HG02870 (cell line): ENCODE data around the gene PEX10.

Experiments used
- ATAC-seq: cut with Tn5 transposase; IDR thresholded peaks from one replicate; pipeline ENCODE4 v1.9.1; 2021; ENCODE audit warnings: mild to moderate bottlenecking, moderate library complexity; ENCODE audit not compliant: unreplicated experiment

PEX10 gene

DNA sequence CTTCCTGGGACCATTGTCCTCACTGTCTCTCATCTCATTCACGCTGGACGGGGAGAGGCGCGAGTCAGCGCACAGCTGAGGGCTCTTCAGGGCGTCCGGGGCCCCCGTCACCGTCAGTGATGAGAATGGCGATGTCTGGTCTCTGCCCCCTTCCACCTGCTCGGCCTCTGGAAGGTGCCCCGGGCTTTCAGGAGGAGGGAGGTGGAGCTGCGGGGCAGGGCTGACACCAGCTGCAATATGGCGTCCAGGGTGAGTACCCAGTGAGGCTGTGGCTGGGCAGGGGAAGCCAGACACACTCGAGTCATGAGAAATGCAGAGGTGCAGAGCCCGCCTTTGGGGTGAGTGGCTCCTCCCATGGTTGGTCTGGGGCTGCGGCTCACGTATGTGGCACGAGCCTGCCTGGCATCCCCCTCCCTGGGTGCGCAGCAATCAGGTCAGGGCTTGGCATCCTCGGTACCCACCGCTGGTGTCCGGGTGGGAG, 36.1 kb downstream of the PEX10 start:
- no peak for ATAC-seq

DNA sequence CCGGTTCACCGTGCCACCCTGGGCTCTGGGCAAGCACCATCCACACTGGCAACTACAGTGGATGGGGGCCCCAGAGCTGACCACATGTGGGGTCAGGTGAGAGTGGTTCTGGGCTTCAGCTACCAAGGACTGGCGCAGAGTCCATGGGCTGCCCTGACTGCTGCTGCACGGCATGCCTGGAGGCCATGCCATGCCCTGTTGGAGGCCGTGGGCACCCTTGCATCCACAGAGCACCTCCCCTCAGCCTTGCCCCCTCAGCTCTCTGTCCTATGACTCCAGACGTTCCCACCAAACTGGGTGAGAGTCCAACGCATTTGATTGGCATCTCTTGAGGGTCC, 36.5 kb downstream of the PEX10 start:
- no peak for ATAC-seq

DNA sequence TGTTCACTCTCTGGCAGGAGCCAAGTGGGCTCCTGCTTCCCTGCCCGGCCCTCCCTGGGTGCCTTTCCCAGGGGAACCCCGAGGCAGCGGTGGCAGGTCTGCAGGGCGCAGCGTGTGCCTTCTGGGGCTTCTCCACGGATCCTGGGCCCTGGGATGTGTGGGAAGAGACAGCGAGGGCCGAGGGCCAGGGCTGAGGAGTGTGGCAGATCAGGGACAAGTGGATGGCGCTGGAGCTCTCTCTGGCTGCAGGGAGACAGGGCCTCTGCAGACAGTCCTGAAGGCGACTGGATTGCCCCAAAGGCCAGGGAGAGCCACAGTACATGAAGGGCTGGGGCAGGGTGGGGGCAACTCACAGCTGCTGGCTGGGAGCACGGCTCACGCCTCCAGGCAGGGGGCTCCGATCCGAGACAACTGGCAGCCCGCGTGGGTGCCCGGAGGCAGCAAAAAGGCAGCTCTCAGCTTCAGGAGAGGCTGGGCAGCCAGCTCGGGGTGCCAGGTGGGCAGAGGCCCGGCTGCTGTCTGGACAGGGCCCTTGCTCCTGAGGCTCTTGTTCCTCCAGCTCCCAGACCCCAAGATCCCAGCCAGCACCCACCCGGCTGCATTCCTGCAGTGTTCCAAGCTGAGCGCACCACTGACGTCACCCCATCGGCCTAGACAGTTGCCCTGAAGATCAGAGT, 37.0 kb downstream of the PEX10 start:
- ATAC-seq = no peak

DNA sequence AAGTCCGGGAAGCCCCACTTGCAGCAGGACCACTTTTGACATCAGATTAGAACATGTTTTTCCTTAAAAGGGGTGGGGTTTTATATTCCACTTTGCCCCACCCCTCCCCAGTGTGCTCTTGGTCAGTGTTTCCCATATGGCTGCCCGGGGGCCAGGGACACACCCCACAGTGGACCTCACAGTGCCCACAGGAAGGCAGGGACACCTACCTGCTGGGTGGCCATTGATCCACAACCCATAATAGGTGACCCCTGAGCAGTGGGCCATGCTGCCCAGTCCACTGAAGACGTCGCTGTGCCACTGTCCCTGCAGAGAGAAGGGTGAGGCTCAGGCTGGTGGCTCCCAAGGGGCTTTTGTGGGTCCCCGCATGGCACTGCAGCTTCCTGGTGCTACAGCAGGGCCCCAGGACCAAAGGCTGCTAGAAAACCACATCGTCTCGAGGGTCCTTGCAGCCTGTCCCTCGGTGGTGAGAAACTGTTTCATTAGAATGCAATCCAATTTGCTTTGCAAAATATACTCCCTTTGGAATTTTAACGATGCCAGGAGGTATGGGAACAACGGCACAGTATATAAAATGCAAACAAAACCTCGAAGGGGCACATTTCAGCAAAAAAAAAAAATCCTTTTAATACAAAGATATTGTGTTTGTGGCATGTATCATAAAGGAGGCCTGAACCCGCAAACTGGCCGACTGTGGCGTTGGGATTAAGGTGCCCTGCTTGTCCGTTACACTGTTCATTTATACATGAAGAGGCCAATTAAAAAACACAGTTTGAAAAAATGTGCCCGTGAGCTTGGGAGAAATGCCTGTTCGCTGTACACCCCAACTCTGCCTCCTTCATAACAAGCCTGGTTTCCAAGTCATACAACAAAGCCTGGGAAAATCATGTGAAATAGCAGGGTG, 37.9 kb downstream of the PEX10 start:
- no peak for ATAC-seq

DNA sequence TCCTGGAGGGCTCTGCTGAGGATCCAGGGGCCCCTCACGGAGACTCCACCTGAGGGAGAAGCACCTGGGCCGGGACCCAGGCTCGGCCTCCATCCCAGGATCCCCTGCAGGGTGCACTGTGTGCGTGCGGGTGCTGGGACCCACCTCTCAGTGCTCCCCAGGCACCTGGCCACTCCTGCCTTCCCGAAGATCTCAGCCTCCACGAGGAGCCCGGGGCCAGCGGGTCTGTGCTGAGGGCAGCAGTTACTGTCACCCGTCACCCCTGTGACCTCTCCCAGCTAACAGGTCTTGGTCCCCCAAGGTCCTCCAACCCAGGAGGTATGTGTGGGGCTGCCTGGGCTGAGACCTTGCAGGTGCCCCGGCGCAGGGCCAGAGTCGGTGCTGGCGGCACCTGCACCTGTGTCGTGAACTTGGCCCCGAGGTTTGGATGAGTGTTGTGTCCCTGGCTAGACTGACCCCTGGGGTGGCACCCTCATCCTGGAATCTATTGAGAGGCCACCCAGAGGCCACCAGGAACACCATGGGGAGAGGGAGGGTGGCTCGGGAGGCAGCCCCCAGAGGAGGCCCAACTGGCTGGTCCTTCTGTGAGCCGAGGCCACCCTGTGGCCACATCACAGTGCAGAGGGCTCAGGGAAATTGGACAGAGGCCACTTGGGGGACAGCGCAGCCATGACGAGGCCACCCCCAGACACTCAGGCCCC, 38.7 kb downstream of the PEX10 start:
- ATAC-seq = no peak

DNA sequence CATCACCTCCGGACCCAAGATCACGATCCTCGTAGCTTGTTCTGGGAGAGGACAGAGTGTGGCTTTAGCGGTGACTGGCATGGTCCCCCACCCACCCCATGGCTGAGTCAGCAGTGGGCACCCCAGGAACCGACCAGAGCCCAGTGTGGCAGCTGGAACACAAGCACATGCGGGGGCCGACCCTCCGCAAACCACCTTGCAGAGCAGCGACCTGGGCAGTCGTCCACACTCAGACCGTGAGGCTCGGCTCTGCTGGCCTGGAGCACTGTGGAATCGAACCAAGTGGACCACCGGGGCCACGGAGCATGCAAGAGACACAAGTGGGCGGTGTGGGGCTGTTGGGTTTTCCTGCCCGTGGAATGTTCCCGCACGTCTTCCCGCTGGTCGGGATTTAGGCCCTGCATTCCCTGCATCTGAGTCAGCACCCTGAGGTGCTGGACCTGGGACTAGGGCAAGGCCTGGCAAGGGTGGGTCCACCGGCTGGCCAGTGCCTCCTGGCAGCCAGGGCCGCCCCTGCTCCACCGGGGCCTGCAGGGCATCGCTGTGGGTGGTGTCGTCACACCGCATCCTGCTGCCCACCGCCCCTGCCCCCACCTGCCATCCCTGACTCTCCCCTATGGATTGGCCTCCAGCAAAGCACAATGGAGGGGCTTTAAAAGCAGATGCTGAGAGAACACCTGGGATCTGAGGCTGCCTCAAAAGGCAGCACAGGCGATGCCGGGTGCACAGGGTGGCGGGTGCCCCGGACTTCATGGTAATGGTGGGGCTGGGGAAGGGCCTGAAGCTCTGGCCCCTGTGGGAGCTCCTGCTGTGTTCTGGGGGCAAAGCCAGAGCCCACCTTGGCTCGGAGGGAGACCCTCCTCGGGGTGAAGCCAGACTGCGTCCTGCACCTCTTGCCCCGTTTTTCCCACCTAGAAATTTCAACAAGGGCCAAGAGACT, 39.5 kb downstream of the PEX10 start:
- ATAC-seq = no peak

DNA sequence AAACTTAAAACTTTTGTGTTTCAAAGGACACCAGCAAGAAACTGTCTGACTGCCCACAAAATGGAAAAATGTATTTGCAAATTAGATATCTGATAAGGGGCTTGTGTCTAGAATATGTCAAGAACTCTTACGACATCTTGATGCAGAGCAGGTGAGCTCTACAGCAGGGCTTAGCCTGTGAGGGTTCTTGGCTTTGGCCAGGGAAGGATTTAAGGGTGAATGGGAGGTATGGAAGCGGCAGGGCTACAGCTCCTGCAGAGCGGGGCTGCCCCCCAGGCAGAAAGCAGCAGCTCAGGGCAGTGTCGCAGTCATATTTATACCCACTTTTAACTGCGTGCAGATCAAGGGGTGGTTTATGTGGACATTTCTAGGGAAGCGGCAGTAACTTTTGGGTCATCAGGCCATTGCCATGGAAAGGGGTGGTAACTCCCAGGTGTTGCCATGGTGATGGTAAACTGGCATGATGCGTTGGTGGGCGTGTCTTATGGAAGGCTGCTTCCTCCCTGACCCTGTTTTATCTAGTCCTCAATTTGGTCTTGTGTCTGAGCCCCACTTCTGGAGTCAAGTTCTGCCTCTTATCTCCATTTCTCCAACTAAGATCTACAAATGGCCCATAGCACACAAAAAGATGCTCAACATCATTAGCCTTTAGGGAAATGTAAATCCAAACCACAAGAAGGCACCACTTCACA, 44.2 kb downstream of the PEX10 start:
- ATAC-seq = no peak

DNA sequence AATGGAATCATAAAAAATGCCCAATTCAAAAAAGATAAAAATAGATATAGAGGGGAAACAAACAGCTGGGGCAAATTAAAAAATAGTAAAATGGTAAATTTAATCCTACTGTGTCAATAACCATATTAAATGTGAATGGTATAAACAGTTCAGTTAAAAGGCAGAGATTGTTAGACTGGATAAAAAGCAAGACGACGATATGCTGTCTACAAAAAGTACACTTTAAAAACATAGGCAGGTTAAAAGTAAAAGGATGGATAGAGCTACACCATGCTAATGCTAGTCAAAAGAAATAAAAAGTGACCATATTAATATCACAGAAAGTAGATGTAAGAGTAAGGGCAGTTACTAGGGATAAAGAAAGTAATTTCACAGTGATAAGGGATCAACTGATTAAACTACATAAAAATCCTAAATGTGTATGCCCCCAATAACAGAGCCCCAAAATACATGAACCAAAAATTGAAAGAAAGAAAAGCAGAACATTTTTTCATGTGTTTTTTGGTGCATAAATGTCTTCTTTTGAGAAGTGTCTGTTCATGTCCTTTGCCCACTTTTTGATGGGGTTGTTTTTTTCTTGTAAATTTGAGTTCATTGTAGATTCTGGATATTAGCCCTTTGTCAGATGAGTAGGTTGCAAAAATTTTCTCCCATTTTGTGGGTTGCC, 48.4 kb downstream of the PEX10 start:
- ATAC-seq = no peak

DNA sequence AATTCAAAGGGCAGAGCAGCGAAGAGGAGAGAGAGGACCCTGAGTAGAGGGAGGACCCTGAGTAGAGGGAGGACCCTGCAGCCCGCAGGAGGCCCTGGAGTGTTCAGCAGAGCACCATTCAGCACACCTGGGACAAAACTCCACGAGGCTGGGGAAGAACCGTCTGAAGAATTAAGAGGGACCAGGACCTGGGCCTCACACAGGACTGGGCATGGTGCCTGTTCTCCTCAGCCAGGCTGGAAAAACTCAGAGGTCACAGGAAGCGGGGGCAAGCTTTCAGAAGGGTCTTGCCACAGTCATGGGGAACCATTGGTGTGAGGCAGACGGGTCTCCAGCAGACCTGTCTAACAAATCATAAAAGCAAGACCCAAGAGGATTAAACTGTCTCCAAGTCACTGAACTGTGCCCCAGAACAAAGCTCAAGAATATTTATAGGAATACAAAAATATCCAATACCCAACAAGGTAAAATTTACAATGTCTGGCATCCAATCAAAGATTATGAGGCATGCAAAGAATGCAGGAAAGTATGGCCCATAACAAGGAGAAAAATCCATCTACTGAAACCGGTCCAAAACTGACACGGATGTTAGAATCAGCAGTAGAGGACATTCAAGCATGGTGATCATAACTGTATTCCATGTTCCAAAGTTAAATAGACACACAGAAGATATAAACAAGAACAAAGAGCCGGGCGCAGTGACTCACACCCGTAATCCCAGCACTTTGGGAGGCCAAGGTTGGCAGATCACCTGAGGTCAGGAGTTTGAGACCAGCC, 51.6 kb downstream of the PEX10 start:
- no peak for ATAC-seq

DNA sequence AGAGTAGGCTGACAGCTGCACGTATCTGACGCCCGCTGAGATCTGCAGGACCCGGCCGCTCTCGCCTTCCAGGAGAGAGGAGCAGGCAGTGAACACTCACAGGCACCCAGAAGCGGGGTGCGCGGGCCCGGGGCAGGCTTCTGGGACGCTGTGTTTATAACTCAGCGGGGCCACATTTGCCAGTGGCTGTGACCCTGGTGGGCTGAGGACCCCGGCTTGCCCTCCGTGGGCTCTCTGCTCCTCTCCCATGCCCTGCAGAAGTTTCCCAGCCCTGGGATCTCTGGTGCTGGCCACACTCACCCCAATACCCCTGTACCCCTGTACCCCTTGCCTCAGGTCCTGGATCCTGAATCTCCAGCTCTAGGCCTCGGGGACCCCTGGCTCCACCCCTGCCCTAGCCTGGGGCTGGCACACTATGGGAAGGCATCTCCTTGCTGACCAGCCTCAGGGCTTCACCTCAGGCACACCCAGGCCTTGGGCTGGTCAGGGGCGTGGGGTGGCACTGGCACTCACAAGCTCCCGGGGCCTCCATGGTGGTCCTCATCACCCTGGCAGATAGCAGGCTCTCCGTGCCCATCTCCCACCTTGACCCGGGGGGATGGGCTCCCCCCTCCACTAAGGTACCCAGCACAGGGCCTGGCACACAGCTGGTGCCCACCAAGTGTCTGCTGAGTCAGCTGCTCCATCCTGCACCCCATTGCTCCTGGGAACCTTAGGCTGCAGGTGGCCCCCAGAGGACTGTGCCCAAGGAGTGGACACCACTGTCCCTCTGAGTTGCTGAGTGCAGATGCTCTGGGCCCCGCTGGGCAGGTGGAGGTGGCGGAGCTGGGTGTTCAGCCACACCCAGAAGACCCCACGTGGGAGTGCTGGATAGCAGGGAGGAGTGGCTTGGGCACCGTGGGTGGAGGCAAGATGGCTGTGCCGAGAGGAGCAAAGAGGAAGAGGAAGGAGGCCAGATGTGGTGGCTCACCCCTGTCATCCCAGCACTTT, 53.4 kb downstream of the PEX10 start:
- ATAC-seq = no peak

DNA sequence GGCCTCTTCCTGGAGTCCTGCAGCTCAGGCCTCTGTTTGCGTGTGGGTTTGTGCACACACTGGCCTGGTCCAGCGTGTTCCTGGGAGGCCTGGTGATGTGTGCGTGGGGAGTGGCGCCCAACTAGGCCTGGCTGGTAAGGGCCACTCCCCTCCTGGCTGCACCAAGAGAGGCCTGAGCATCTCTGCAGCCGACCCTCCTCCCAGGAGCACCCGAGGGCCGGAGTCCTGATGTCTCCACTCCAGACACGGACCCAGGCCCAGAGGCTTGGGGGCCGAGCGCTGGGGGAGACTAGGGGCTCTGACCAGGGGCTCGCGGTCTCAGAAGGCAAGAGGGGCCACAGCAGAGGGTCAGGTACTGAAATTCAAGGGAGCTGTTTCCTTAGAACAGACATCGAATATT, 54.3 kb downstream of the PEX10 start:
- ATAC-seq = no peak

DNA sequence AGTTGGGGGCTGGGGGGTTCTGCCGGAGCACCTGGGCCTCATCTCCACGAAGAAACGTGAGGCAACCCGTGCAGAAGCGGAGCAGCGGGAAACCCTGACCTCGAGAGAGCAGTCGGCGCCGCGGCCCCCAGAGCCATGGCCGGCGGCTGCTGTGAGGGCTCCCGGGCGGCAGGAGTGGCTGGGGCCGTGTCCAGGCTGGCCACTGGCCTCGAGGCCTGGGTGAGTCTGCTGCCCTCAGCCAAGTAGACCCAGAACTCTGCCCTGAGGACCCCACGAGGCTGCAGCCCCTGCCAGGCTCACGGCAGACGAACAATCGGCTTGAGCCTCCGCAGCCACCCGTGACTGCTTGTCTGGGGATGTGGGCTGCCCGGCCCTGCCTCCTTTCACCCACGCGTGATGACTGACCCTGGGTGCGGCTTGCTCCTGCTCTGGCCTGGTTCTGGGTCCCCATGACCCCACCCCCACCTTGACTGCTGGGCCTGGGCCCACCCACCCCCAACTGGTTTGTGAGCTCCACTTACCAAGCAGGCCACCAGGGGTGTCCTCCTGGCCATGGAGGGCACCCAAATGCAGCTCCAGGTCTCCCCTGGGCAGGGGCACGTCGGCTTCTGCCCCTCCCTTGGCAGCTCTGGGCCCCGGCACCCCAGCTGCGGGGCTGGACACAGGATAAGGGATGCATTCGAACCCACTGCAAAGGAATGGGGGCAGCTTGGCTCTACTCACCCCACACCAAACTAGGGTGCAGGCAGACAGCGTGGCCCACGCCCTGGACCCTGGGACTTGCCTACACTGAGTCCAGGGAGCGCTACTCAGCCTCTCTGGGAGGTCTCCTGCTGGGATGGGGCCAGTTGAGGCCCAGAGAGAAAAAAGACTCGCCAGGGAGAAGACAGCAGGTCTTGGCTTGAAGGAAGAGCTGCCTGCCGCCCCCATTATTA, 55.2 kb downstream of the PEX10 start:
- no peak for ATAC-seq

DNA sequence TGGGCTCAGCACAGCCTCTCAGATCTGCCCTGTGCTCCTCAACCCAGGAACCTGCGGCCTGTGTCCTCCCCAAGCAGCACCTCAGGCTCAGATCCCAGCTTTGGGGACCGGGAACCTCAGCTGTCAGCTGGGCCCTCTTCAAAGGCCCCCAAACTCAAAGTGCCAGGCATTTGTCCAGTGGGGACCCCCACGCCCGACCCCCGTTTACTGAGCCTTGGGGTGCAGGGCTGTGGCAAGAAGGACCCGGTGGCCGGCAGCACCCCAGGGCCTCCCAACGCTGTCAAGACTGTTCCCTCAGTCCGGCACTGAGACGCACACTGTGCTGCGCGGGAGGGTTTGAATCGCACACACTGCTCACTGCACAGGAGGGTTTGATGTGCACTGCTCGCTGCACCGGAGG, 56.0 kb downstream of the PEX10 start:
- no peak for ATAC-seq

DNA sequence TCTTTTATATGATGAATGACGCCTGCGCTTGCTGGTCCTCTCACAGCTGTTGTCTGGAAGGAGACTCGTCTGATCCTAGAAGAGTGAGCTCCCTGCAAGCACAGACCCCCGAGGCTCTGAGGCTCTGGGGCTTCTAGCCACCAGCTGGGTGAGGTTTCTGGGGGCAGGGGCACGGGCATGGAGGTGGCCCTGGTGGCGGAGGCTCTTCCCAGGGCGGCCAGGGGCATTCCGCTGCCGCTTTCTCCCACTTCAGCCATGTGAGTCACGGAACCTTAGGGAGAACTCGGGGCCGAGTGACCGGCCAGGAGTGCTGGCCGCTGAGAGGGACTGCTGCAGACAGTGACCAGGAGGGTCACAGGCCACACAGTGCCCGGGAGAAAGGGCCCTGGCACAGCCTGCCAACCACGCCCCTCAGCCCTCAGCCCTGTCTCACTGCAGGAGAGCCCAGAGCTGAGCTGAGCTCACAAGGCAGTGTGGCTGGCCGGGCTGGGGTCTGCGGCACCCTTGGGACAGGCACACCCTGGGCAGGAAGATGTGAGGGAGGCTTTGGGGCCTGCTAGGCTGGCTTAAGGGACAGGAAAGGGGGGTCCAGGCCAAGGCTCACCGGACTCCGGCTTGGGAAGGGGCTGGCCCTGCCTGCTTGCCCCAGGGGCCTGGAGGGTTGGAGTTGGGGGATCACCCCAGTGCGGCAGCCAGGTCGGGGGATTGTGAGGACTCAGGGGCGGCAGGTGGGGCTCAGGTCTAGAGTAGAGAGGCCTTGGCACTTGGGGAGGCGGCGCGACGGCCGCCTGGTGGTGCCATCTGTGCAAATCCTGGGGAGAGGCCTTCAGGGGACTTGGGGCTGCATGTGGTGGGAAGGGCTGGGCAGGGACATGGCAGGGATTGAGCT, 56.7 kb downstream of the PEX10 start:
- no peak for ATAC-seq
